GM23338 (cell line): ENCODE measurements around the gene NCSTN. TPM values are rescaled to one million over a fixed set of nuclear protein-coding genes. Genes with fewer than 3 reads are reported as not detected.

Source experiments
- ATAC-seq: fragments of 200-7000 bp; cut with Tn5 transposase; 3 replicates; pipeline ENCODE4 v1.9.1; 2020
- DNase-seq: peaks from one replicate; pipeline ENCODE4 v3.0.0-alpha.2; 2015; ENCODE audit warnings: low spot score
- H2AFZ ChIP-seq: fragments of 200-600 bp; sonication (generic); 2 replicates; pipeline ENCODE4 v1.8.0; 2016; ENCODE audit warnings: antibody characterized with exemption, mild to moderate bottlenecking, moderate library complexity
- H3F3A ChIP-seq: fragments of 200-600 bp; sonication (generic); replicated peaks from 2 replicates; pipeline ENCODE4 v1.8.0; 2017; ENCODE audit warnings: antibody characterized with exemption, mixed run types, low read depth
- H3K27ac ChIP-seq: fragments of 200-600 bp; sonication (generic); 2 replicates; pipeline ENCODE4 v1.6.1; 2016; ENCODE audit warnings: low read depth
- H3K27me3 ChIP-seq: fragments of 200-600 bp; sonication (generic); 2 replicates; pipeline ENCODE4 v1.8.0; 2016; ENCODE audit warnings: mild to moderate bottlenecking, mixed run types, moderate library complexity; ENCODE audit not compliant: insufficient read depth
- H3K36me3 ChIP-seq: fragments of 200-600 bp; sonication (generic); 2 replicates; pipeline ENCODE4 v1.8.0; 2016; ENCODE audit warnings: mild to moderate bottlenecking; ENCODE audit not compliant: insufficient read depth
- H3K4me1 ChIP-seq: fragments of 200-600 bp; sonication (generic); 2 replicates; pipeline ENCODE4 v1.8.0; 2016; ENCODE audit warnings: mild to moderate bottlenecking, moderate library complexity; ENCODE audit not compliant: insufficient read depth
- H3K4me2 ChIP-seq: fragments of 200-600 bp; sonication (generic); 2 replicates; pipeline ENCODE4 v1.7.1; 2017; ENCODE audit warnings: mixed run types
- H3K4me3 ChIP-seq: fragments of 200-600 bp; sonication (generic); 2 replicates; pipeline ENCODE4 v1.6.1; 2016; ENCODE audit warnings: mixed run types
- H3K79me2 ChIP-seq: fragments of 200-600 bp; sonication (generic); replicated peaks from 2 replicates; pipeline ENCODE4 v1.8.0; 2017; ENCODE audit warnings: mild to moderate bottlenecking; ENCODE audit not compliant: insufficient read depth
- H3K9me2 ChIP-seq: fragments of 200-600 bp; sonication (generic); 2 replicates; pipeline ENCODE4 v1.8.0; 2017; ENCODE audit not compliant: insufficient read depth
- H4K20me1 ChIP-seq: fragments of 200-600 bp; sonication (generic); replicated peaks from 2 replicates; pipeline ENCODE4 v1.8.0; 2017; ENCODE audit warnings: mild to moderate bottlenecking; ENCODE audit not compliant: insufficient read depth
- H3K27ac Mint-ChIP-seq: 2 replicates; pipeline ENCODE4 v1.8.0; 2020; ENCODE audit warnings: inconsistent platforms, mild to moderate bottlenecking, moderate library complexity, mixed read lengths
- H3K27me3 Mint-ChIP-seq: 3 replicates; pipeline ENCODE4 v1.8.0; 2022; ENCODE audit warnings: low read depth, mild to moderate bottlenecking, moderate library complexity, mixed read lengths, inconsistent platforms; ENCODE audit not compliant: insufficient read depth, poor library complexity
- H3K36me3 Mint-ChIP-seq: 3 replicates; pipeline ENCODE4 v1.8.0; 2021; ENCODE audit warnings: low read depth, mild to moderate bottlenecking, inconsistent platforms, moderate library complexity, mixed read lengths
- H3K4me1 Mint-ChIP-seq: 3 replicates; pipeline ENCODE4 v1.8.0; 2020; ENCODE audit warnings: mild to moderate bottlenecking, inconsistent platforms, mixed read lengths
- H3K4me3 Mint-ChIP-seq: 3 replicates; pipeline ENCODE4 v1.8.0; 2021; ENCODE audit warnings: moderate library complexity, mild to moderate bottlenecking, inconsistent platforms, mixed read lengths
- H3K9me3 Mint-ChIP-seq: 3 replicates; pipeline ENCODE4 v1.8.0; 2020; ENCODE audit warnings: moderate library complexity, mild to moderate bottlenecking, inconsistent platforms, mixed read lengths
- CREB1 ChIP-seq: fragments of 250-450 bp; sonication (Bioruptor Pico); IDR thresholded peaks from 2 replicates; pipeline ENCODE4 v1.5.0; 2020; ENCODE audit warnings: low read depth, mild to moderate bottlenecking, moderate library complexity
- EZH2 ChIP-seq: fragments of 200-600 bp; sonication (generic); IDR thresholded peaks from one replicate; pipeline ENCODE4 v1.8.0; 2017; ENCODE audit warnings: antibody characterized with exemption, mild to moderate bottlenecking, low read depth; ENCODE audit not compliant: unreplicated experiment
- EZH2phosphoT487 ChIP-seq: fragments of 200-600 bp; sonication (generic); IDR thresholded peaks from one replicate; pipeline ENCODE4 v1.8.1; 2018; ENCODE audit warnings: antibody characterized with exemption; ENCODE audit not compliant: unreplicated experiment
- JUNB ChIP-seq: IDR thresholded peaks from one replicate; pipeline ENCODE4 v1.6.1; 2016; ENCODE audit warnings: antibody characterized with exemption; ENCODE audit not compliant: unreplicated experiment
- NANOG ChIP-seq: IDR thresholded peaks from 2 replicates; pipeline ENCODE4 v1.6.1; 2016; ENCODE audit warnings: antibody characterized with exemption, borderline replicate concordance
- POLR2AphosphoS5 ChIP-seq: IDR thresholded peaks from 2 replicates; pipeline ENCODE4 v1.6.1; 2016; ENCODE audit warnings: antibody characterized with exemption, low read depth
- STAT1 ChIP-seq: IDR thresholded peaks from one replicate; pipeline ENCODE4 v1.6.1; 2016; ENCODE audit warnings: antibody characterized with exemption; ENCODE audit not compliant: unreplicated experiment
- ZNF114 ChIP-seq: fragments of 250-450 bp; sonication (Bioruptor Pico); IDR thresholded peaks from 2 replicates; pipeline ENCODE4 v1.5.0; 2020; ENCODE audit warnings: mild to moderate bottlenecking, moderate library complexity
- ZNF331 ChIP-seq: fragments of 250-450 bp; sonication (Bioruptor Pico); IDR thresholded peaks from 2 replicates; pipeline ENCODE4 v1.5.0; 2020; ENCODE audit warnings: low read depth, mild to moderate bottlenecking, moderate library complexity
- polyA plus RNA-seq: library from polyadenylated mRNA; unstranded; fragments of >200 nt; fragmentation: Nextera tagmentation; extraction: Ambion mirVana; gene quantifications from 2 replicates; pipeline ENCODE4 v1.2.1, GENCODE V29; 2016
- total RNA-seq: library from RNA; depleted of rRNA; stranded (reverse); fragments of >200 nt; shearing (Covaris generic); gene quantifications from 2 replicates; pipeline ENCODE4 v1.2.3, GENCODE V29; 2014
- TF ChIP-seq, protein P1 (sequence below): fragments of 250-450 bp; sonication (Bioruptor Pico); IDR thresholded peaks from 2 replicates; pipeline ENCODE4 v1.5.0; 2020; ENCODE audit warnings: mild to moderate bottlenecking, moderate library complexity
- TF ChIP-seq, protein P2 (sequence below), 2 experiments: fragments of 200-600 bp in 1 of 2; sonication (generic) in 1 of 2; conservative IDR thresholded peaks; 2 replicates each; pipeline versions ENCODE4 v1.5.1 to v1.6.1; 2016 to 2017; ENCODE audit warnings: antibody characterized with exemption in 2 of 2, low read depth in 2 of 2, mild to moderate bottlenecking in 2 of 2, moderate library complexity in 1 of 2
- TF ChIP-seq, protein P3 (sequence below): IDR thresholded peaks from one replicate; pipeline ENCODE4 v1.6.1; 2018; ENCODE audit warnings: antibody characterized with exemption; ENCODE audit not compliant: unreplicated experiment
- TF ChIP-seq, protein P4 (sequence below): IDR thresholded peaks from 2 replicates; pipeline ENCODE4 v1.6.1; 2016; ENCODE audit warnings: antibody characterized with exemption

Gene NCSTN
- total and polyA plus RNA-seq, 2 experiments from 2014 or later: 36.0 to 45.9 TPM

DNA sequence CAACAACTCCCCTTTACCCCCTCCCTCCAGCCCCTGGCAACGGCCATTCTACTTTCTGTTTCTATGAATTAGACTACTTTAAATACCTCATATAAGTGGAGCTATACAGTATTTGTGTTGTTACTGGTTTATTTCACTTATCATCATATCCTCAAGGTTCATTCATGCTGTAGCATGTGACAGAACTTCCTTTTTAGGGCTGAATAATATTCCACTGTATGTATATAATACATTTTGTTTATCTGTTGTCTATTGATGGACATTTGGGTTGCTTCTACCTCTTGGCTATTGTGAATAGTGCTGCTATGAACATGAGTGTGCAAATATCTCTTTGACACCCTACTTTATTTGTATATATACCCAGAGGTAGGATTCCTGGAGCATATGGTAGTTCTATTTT, 25.9 kb downstream of the NCSTN start:
- no peaks in the 10 kb centered on the region for H3K36me3 ChIP-seq

More for the DNA sequence above, 25.9 kb downstream of the NCSTN start:
- Mint-ChIP-seq H3K4me3 (no peak overlapping the region), H3K36me3 (no peaks in the 10 kb centered on the region; the same call in 2 of the 3 replicates), H3K4me1 (peaks cover 41% of the 10 kb centered on the region), H3K9me3 (no peaks in the 10 kb centered on the region), H3K27me3 (peaks cover 9% of the 10 kb centered on the region), H3K27ac (no peak overlapping the region)
- Histone ChIP-seq H3K9me2 (no peaks in the 10 kb centered on the region), H2AFZ (no peak overlapping the region), H3K79me2 (no peaks in the 10 kb centered on the region), H3K4me3 (no peak overlapping the region), H3K4me2 (no peak overlapping the region), H3K27ac (no peak overlapping the region), H3F3A (0 out of 2 replicates have a peak, but pooled peaks cover 3% of the 10 kb centered on the region), H3K4me1 (peaks cover 10% of the 10 kb centered on the region; the same call in 1 of the 2 replicates), H3K27me3 (no peaks in the 10 kb centered on the region), H4K20me1 (no peaks in the 10 kb centered on the region; the same call in 1 of the 2 replicates)
- no peak for TF ChIP-seq STAT1
- no peak for TF ChIP-seq JUNB
- TF ChIP-seq EZH2phosphoT487: no peak
- no peak for TF ChIP-seq EZH2
- TF ChIP-seq, protein P1, sequence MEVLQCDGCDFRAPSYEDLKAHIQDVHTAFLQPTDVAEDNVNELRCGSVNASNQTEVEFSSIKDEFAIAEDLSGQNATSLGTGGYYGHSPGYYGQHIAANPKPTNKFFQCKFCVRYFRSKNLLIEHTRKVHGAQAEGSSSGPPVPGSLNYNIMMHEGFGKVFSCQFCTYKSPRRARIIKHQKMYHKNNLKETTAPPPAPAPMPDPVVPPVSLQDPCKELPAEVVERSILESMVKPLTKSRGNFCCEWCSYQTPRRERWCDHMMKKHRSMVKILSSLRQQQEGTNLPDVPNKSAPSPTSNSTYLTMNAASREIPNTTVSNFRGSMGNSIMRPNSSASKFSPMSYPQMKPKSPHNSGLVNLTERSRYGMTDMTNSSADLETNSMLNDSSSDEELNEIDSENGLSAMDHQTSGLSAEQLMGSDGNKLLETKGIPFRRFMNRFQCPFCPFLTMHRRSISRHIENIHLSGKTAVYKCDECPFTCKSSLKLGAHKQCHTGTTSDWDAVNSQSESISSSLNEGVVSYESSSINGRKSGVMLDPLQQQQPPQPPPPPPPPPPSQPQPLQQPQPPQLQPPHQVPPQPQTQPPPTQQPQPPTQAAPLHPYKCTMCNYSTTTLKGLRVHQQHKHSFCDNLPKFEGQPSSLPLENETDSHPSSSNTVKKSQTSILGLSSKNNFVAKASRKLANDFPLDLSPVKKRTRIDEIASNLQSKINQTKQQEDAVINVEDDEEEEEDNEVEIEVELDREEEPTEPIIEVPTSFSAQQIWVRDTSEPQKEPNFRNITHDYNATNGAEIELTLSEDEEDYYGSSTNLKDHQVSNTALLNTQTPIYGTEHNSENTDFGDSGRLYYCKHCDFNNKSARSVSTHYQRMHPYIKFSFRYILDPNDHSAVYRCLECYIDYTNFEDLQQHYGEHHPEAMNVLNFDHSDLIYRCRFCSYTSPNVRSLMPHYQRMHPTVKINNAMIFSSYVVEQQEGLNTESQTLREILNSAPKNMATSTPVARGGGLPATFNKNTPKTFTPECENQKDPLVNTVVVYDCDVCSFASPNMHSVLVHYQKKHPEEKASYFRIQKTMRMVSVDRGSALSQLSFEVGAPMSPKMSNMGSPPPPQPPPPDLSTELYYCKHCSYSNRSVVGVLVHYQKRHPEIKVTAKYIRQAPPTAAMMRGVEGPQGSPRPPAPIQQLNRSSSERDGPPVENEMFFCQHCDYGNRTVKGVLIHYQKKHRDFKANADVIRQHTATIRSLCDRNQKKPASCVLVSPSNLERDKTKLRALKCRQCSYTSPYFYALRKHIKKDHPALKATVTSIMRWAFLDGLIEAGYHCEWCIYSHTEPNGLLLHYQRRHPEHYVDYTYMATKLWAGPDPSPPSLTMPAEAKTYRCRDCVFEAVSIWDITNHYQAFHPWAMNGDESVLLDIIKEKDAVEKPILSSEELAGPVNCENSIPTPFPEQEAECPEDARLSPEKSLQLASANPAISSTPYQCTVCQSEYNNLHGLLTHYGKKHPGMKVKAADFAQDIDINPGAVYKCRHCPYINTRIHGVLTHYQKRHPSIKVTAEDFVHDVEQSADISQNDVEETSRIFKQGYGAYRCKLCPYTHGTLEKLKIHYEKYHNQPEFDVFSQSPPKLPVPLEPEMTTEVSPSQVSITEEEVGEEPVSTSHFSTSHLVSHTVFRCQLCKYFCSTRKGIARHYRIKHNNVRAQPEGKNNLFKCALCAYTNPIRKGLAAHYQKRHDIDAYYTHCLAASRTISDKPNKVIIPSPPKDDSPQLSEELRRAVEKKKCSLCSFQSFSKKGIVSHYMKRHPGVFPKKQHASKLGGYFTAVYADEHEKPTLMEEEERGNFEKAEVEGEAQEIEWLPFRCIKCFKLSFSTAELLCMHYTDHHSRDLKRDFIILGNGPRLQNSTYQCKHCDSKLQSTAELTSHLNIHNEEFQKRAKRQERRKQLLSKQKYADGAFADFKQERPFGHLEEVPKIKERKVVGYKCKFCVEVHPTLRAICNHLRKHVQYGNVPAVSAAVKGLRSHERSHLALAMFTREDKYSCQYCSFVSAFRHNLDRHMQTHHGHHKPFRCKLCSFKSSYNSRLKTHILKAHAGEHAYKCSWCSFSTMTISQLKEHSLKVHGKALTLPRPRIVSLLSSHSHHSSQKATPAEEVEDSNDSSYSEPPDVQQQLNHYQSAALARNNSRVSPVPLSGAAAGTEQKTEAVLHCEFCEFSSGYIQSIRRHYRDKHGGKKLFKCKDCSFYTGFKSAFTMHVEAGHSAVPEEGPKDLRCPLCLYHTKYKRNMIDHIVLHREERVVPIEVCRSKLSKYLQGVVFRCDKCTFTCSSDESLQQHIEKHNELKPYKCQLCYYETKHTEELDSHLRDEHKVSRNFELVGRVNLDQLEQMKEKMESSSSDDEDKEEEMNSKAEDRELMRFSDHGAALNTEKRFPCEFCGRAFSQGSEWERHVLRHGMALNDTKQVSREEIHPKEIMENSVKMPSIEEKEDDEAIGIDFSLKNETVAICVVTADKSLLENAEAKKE (CRISPR knock-in tag): no peak
- TF ChIP-seq ZNF114 (CRISPR knock-in tag): no peak
- no peak for TF ChIP-seq NANOG
- TF ChIP-seq, protein P2, sequence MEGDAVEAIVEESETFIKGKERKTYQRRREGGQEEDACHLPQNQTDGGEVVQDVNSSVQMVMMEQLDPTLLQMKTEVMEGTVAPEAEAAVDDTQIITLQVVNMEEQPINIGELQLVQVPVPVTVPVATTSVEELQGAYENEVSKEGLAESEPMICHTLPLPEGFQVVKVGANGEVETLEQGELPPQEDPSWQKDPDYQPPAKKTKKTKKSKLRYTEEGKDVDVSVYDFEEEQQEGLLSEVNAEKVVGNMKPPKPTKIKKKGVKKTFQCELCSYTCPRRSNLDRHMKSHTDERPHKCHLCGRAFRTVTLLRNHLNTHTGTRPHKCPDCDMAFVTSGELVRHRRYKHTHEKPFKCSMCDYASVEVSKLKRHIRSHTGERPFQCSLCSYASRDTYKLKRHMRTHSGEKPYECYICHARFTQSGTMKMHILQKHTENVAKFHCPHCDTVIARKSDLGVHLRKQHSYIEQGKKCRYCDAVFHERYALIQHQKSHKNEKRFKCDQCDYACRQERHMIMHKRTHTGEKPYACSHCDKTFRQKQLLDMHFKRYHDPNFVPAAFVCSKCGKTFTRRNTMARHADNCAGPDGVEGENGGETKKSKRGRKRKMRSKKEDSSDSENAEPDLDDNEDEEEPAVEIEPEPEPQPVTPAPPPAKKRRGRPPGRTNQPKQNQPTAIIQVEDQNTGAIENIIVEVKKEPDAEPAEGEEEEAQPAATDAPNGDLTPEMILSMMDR (conservative IDR thresholded peaks at IDR 0.05; ENCODE audit: low read depth in 2 of 2): no peak
- TF ChIP-seq, protein P3, sequence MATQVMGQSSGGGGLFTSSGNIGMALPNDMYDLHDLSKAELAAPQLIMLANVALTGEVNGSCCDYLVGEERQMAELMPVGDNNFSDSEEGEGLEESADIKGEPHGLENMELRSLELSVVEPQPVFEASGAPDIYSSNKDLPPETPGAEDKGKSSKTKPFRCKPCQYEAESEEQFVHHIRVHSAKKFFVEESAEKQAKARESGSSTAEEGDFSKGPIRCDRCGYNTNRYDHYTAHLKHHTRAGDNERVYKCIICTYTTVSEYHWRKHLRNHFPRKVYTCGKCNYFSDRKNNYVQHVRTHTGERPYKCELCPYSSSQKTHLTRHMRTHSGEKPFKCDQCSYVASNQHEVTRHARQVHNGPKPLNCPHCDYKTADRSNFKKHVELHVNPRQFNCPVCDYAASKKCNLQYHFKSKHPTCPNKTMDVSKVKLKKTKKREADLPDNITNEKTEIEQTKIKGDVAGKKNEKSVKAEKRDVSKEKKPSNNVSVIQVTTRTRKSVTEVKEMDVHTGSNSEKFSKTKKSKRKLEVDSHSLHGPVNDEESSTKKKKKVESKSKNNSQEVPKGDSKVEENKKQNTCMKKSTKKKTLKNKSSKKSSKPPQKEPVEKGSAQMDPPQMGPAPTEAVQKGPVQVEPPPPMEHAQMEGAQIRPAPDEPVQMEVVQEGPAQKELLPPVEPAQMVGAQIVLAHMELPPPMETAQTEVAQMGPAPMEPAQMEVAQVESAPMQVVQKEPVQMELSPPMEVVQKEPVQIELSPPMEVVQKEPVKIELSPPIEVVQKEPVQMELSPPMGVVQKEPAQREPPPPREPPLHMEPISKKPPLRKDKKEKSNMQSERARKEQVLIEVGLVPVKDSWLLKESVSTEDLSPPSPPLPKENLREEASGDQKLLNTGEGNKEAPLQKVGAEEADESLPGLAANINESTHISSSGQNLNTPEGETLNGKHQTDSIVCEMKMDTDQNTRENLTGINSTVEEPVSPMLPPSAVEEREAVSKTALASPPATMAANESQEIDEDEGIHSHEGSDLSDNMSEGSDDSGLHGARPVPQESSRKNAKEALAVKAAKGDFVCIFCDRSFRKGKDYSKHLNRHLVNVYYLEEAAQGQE: no peak
- TF ChIP-seq ZNF331 (CRISPR knock-in tag): no peak
- TF ChIP-seq, protein P4, sequence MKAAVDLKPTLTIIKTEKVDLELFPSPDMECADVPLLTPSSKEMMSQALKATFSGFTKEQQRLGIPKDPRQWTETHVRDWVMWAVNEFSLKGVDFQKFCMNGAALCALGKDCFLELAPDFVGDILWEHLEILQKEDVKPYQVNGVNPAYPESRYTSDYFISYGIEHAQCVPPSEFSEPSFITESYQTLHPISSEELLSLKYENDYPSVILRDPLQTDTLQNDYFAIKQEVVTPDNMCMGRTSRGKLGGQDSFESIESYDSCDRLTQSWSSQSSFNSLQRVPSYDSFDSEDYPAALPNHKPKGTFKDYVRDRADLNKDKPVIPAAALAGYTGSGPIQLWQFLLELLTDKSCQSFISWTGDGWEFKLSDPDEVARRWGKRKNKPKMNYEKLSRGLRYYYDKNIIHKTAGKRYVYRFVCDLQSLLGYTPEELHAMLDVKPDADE: no peak
- TF ChIP-seq CREB1: no peak
- TF ChIP-seq POLR2AphosphoS5: no peak
- DNase-seq: no peak
- ATAC-seq: no peak
